HG03066 (cell line): ENCODE data around the gene RIPPLY3.
A peak's percentile ranks its signal among the peaks of the same experiment; 100 is the strongest.
"Not testable (repeated sequence)": the region's sequence is repeated elsewhere in the genome, so short reads cannot be mapped to it uniquely, and the experiment has no call there.

Experiments
- ATAC-seq: cut with Tn5 transposase; IDR thresholded peaks from one replicate; pipeline ENCODE4 v1.9.1; 2021; ENCODE audit warnings: low read depth; ENCODE audit not compliant: unreplicated experiment

The RIPPLY3 gene

GRCh38 chr21:36980280-36981048 is 26.0 kb upstream of the RIPPLY3 start:
- ATAC-seq, result no peak

- ATAC-seq, result no peak
Observed at GRCh38 chr21:36981049-36981391, 25.5 kb upstream of the RIPPLY3 start.

- no peak for ATAC-seq
Observed at GRCh38 chr21:36981977-36982700, 24.4 kb upstream of the RIPPLY3 start.

GRCh38 chr21:36985751-36986594 is 20.5 kb upstream of the RIPPLY3 start:
- ATAC-seq, result no peak

- no peak for ATAC-seq
Observed at GRCh38 chr21:36987845-36988244, 18.7 kb upstream of the RIPPLY3 start.

GRCh38 chr21:36988536-36988935 is 18.0 kb upstream of the RIPPLY3 start:
- no peak for ATAC-seq

- ATAC-seq, result not testable (repeated sequence)
Observed at GRCh38 chr21:36989199-36989698, 17.3 kb upstream of the RIPPLY3 start.

GRCh38 chr21:36989699-36990507 is 16.6 kb upstream of the RIPPLY3 start:
- peak; percentile 86 for ATAC-seq

- ATAC-seq, result no peak
Observed at GRCh38 chr21:36990508-36991205, 15.8 kb upstream of the RIPPLY3 start.

GRCh38 chr21:36992671-36993070 is 13.8 kb upstream of the RIPPLY3 start:
- no peak for ATAC-seq

GRCh38 chr21:36994501-36995158 is 11.9 kb upstream of the RIPPLY3 start:
- ATAC-seq, result no peak

- not testable (repeated sequence) for ATAC-seq
Observed at GRCh38 chr21:36995285-36995684, 11.2 kb upstream of the RIPPLY3 start.

- no peak for ATAC-seq
Observed at GRCh38 chr21:36999131-36999898, 7.2 kb upstream of the RIPPLY3 start.

- ATAC-seq, result no peak
Observed at GRCh38 chr21:37000381-37000780, 6.1 kb upstream of the RIPPLY3 start.

GRCh38 chr21:37001441-37001840 is 5.1 kb upstream of the RIPPLY3 start:
- no peak for ATAC-seq

GRCh38 chr21:37002851-37003250 is 3.7 kb upstream of the RIPPLY3 start:
- not testable (repeated sequence) for ATAC-seq

GRCh38 chr21:37003917-37004316 is 2.6 kb upstream of the RIPPLY3 start:
- not testable (repeated sequence) for ATAC-seq
